Measurements from ENCODE around the gene SAMD5.

Gene SAMD5

DNA sequence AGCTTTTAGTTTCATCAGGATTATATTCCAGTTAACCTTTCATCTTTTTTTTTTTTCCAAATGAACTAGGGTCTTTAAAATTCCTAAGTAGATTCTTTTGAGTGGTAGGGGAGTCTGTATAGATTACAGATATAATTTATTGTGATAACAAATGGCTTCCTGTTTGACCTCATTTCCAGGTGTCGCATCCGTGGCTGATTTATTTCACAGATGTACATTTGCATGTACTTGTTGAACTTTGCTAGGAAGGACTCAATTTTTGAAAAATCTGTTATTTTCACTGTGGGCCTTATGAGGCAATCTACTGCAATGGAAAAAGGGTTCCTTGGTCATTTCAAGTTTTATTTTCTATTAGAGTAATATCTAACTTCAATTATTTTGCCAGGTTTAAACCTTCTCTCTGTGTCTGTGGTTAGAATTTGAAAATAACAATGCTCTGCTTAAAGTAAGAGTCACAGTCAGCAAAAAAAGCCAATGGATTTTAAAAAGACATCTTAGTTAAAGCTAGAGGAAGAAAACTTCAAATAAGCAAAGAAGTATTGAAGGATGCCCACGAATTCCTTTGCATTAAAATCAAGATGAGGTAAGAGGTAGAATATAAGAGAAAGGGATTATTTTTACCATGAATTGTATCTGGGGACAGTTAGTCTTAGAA, 57.9 kb downstream of the SAMD5 start:
- no peak for DNase-seq (ENCODE audit: low read depth in 2 of 3, low spot score in 2 of 3)

DNA sequence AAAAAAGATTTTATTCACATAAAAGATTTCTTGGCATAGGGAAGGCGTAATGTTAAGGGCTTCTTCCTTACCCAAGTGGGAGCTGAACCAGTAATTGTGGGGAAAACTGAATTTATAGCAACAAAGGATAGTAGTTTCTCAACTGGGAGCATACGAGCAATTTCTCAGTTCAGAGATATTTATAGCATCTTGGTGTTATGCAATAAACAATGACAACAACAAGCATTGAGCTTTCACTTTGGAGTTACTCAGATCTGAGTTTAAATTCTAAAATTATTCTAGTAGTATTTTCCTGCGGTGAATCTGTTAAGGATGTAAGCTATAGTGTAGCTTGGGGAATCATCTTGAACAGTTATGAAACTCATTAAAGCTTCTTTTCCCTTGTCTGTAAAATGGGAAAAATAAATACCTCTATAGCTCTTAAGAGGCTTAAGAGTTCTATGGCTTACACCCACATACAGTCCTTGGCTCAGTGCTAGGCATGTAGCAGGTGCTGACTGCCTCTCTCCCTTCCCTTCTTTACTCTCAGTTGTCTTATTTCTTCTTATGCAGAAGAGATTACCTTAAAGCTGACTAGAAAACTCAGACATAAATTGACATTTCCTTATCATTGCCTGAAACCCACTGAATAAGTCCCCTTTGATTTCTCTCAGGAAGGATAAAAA, 58.8 kb downstream of the SAMD5 start:
- no peak for DNase-seq (ENCODE audit: low read depth in 2 of 3, low spot score in 2 of 3)

DNA sequence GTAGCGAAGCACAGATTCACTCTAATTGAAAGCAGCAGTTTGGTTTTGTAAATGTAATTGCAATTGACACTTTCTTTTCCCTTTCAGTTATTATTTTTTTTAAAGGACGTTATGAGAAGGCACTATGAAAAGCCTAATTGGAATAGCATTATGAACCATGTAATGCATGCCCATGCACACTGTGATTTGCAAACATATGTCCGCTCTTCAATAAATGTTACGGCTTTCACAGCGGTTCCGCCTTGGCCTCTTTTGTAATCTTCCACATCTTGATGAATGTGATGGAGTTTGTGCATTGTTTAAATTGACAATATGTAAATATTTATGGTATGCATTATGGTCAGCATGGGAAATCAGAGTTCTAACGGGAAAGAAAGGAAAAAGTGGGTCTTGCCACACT, 61.3 kb downstream of the SAMD5 start:
- no peak for DNase-seq (ENCODE audit: low read depth in 2 of 3, low spot score in 2 of 3)

DNA sequence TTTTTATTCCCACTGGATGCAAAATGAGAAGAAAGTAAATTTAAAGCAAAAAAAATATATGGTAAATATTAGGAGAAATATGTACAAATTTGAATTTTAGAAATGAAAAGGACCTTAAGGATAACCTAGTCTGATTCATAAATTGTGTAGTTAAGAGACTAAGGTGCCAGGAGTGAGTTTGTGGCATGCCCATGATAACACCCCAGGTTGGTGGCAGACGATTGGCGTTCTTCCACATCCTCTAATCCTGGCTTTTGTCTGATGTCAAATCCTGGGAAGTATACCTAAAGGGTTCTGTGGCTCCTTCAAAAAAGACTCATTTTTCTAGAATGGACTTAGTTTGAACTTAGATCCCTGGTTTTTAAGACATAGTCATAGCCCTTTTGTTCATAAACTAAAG, 62.2 kb downstream of the SAMD5 start:
- no peak for DNase-seq (ENCODE audit: low read depth in 2 of 3, low spot score in 2 of 3)

DNA sequence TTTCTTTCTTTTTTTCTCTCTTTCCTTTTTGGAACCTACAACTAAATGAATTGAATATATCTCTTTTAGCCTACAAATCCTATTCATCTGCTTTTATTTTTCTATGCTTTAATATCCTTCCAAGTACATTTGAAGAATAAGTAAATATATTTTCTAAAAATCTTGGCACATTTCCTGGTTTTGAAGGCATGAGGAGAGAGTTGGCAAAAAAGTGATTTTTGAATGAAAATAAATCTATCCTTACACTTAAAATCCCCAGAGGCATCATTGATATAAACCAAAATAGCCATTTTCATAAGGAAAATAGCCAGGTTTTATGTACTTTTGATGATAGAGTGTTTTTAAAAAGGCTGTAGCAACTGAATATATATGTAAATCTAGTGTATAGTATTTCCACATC, 69.0 kb downstream of the SAMD5 start:
- no peak for DNase-seq (ENCODE audit: low read depth in 2 of 3, low spot score in 2 of 3)

DNA sequence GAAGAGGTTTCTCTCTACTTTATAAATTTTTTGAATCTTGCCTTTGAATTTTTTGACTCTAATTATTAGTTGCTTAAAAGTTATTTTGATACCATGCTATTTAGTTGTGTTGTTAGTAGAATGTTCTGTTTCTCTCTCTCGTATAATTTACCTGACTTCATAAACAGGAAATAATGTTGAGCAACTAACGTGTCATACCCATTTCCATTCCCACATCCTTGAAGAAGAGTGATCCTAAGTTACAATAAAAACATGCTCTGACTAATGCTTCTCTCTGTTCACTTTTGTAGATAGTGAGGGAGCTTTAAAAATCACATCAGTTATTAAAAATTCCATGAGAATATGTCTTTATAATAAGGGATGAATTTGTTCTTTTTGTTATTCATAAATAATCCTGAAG, 69.7 kb downstream of the SAMD5 start:
- no peak for DNase-seq (ENCODE audit: low read depth in 2 of 3, low spot score in 2 of 3)

DNA sequence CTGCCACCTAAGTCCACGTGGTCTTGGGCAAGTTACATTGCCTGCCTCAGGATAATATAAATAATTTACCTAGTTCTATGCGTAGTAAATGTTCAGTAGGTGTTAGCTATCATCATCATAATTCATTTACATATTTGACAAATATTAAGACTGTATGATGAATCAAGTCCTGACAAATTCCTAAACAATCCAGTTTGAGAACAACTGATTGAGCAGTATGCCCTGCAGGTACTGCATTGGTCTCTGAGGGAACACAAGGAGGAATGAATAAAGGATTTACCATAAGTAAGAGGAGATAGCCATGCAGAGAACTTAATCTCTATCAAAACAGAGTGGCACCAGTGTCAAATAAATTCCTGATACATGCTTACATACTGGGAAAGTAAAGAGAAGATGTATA, 70.4 kb downstream of the SAMD5 start:
- DNase-seq (ENCODE audit: low read depth in 2 of 3, low spot score in 2 of 3) = no peak

DNA sequence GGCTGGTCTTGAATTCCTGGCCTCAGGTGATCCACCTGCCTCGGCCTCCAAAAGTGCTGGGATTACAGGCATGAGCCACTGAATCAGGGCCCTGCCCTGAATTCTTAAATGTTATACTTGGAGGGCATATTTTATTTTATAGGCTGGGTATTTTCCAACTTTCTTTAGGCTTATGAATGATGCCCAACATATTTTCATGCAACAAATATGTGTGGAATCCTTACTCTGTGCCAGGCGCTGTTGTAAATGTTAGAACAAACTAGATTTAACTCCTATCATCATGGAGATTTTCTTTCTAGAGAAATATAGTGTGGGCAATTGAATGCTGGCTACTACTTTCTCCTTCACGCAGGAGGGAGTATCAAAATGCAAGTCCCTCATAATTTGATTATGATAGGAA, 71.2 kb downstream of the SAMD5 start:
- no peak for DNase-seq (ENCODE audit: low read depth in 2 of 3, low spot score in 2 of 3)

DNA sequence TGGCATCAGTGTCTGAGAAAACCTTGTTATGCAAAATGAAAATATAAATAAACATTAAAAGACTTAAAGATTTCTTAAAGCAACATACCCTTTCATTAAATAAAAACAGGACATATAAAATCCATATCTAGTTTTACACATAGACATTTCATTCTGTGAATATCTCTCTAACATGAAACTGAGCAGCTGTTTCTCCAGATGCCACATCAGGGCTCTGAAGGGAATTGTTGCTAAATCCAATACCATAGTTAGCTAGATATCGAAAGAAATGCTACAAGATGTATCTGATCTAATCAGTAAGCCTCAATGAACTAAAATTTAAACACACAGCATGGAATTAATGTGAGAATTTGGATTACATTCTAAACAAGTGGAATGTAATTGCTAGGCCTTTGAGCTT, 74.5 kb downstream of the SAMD5 start:
- DNase-seq (ENCODE audit: low read depth in 2 of 3, low spot score in 2 of 3) = no peak

DNA sequence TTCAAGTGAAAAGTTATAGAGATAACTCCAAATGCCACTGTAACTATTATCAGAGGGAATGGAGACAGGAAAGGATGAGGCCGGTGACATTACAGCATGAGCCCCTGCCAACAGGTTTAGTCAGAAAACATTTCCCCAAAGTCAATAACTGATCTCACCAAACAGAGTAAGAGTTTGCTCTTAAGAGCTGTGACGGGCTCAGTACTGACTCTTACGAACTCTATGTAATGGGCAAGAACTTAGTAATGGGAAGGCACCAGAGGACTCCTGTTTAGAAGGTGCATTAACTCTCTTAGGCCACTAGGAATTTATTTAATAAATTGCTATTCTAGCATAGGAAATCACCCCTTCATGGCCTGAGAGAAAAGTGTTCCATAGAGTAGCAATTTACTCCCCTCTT, 76.8 kb downstream of the SAMD5 start:
- no peak for DNase-seq (ENCODE audit: low read depth in 2 of 3, low spot score in 2 of 3)

DNA sequence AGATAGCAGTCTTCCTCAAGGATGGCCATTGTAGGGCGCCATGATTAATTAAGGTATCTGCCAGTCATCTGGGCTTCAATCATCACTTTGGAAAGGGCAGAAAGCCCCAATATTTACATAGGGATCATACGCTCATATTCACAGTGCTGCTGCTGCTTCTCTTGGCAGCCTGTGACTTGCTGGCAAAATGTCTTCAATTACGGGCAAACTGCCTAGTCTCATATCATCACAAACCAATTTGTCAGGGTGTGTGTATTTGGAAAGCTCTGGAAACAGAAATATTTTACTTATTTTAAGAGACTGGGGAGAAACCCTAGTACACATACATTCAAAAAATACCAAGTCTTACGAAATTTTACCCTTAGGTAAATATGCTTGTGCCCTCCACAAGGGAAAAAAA, 77.6 kb downstream of the SAMD5 start:
- no peak for DNase-seq (ENCODE audit: low read depth in 2 of 3, low spot score in 2 of 3)

DNA sequence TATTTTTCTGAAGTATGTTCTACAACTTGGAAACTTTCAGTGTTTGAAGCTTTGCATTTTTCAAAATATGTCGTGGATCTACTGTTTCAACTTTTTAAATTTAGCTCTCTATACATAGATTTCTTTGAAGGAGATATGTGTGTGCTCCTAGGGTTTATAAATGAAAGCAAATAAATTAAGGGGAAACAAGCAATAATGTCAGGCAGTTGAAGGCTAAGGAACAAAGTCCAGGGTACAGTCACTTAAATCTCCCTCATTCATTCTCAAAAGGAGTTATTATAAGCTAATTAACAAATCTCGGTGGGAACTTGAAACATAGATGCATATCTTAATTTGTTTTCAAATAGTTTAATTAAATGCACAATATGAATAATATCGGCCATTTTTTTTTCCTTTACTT, 79.4 kb downstream of the SAMD5 start:
- DNase-seq (ENCODE audit: low read depth in 2 of 3, low spot score in 2 of 3) = no peak

DNA sequence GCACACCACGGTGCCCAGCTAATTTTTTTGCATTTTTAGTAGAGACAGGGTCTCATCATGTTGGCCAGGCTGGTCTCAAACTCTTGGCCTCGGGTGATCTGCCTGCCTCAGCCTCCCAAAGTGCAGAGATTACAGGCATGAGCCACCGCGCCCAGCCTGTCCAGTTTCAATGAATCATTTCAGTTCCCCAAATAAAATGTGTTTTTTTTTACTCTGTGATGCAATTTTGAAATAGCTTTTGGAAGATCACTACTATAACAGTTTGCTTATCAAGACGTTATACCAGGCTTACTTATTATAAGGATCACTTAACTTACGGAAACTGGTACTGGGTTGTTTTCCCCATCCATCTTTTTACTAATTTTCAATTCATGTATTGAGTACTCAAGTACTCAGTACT, 80.0 kb downstream of the SAMD5 start:
- no peak for DNase-seq (ENCODE audit: low read depth in 2 of 3, low spot score in 2 of 3)

DNA sequence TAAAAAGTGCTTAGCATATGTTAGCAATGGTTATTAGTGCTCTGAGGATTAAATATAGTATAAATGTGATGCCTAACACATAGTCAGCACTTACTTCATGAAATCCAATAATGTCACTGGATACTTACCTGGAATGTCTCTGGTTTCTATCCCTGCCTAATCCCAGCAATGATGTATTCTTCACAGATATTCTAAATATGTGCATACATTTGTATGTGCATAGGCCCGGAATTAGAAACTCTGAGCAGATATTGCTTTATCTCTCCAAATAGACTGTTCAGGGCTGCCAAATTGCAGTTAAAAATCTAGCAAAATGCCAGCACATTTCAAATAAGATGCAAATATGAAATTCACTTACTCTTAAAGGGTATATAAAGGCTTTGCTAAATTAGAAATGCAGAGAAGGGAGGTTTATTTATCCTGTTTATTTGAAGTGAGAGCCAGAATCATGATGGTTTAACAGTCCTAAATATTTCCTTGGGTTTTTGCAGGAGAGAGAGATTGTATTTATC, 81.3 kb downstream of the SAMD5 start:
- no peak for DNase-seq (ENCODE audit: low read depth in 2 of 3, low spot score in 2 of 3)

DNA sequence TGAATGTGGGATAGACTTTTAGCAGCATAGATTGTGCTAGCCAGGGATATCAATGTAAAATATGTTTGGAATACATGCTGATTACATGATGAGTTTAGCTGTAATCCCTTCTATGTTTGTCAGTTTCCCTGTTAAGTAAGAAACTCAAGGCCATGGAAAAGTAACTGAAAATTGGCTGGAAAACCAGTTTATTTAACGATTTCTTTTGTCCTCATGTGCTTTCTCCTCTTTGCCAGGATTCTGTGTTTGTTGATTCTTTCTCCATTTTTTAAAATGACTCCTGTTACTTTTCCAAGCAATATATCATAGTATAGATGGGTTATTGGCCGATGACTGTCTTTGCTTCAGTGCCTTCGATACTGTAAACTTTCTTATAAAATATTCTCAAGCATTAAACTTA, 87.5 kb downstream of the SAMD5 start:
- no peak for DNase-seq (ENCODE audit: low read depth in 2 of 3, low spot score in 2 of 3)

DNA sequence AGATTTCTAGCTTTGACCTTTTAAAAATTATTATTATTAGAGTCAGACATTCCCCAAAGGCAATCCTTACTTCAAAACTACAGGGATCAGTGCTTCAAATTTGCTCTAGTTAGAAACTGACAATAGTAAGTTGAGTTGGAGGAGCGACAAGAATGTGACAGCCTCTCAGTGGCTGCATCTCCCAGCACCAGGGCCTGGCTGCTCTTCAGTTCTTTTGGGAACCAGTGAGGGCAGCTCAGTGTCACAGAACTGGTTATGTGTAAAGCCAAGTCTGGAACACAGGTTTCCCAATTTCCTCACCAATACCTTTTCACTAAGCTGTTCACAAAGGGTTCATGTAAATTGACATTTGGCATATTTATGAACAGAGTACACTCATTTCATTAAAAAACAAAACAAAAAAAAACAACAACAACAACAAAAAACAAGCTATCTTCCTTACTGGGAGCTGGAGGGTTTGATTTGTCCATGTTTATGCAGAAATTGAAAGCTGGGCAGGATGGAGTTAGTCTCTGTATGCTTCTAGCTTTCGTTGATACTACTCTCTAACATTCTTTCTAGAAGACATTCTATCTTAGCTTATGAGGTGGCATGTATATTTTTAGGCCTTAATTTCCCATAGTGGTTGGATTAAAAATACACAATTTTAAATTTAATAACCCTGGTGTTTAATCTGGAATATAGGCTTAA, 95.0 kb downstream of the SAMD5 start:
- no peak for DNase-seq (ENCODE audit: low read depth in 2 of 3, low spot score in 2 of 3)

DNA sequence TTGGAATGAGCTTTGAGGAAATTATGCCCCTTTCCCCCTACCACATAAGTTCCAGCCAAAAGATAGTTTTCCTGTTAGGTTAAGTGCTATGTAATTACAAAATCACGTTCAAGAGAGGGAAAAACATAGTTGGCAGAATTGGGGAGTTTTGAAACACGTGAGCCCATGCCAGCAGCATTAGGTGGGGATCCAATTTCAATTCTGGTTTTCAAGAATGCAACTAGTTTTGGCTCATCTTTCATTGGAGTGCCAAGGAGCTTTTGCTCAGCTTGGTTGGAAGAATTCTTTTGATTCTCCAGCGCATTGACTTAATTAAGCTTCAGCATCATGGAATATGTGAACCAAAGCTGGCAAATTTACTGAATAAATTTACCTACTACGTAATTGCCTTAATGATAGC, 95.9 kb downstream of the SAMD5 start:
- DNase-seq (ENCODE audit: low read depth in 2 of 3, low spot score in 2 of 3) = no peak

DNA sequence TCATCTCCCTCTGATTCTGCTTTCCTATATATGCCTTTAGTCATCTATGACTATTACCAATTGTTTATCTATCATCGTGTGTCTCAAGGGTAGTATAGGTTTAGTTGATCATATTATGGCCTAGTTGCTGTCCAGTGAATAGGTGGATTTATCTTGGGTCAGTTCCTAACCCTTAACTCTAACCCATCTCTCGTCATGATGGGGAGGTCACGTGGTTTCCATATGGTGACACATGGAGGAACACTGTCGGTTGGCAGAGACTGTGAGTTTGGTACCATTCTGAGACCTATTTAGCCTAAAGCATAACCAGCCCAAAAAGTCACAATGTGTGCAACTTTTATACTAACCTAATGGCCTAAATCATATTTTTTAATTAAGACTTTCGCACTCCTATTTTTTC, 103.5 kb downstream of the SAMD5 start:
- DNase-seq (ENCODE audit: low read depth in 2 of 3, low spot score in 2 of 3) = no peak

DNA sequence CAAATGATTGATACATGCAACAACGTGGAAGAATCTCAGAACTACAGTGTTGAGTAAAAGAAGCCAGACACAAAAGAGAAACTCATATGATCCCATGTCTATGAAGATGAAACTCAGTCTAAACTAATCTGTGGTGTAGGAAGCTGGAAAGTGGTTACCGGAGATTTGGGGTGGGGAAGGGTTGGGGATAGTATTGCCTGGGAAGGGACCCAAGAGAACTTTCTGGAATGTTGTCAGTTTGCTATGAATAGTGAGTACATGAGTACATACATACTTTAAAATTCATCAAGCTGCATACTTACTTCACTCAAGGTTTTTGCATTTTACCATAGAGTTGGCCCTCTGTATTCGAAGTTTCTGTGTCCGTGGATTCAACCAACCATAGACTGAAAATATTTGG, 106.0 kb downstream of the SAMD5 start:
- DNase-seq (ENCODE audit: low read depth in 2 of 3, low spot score in 2 of 3) = no peak

DNA sequence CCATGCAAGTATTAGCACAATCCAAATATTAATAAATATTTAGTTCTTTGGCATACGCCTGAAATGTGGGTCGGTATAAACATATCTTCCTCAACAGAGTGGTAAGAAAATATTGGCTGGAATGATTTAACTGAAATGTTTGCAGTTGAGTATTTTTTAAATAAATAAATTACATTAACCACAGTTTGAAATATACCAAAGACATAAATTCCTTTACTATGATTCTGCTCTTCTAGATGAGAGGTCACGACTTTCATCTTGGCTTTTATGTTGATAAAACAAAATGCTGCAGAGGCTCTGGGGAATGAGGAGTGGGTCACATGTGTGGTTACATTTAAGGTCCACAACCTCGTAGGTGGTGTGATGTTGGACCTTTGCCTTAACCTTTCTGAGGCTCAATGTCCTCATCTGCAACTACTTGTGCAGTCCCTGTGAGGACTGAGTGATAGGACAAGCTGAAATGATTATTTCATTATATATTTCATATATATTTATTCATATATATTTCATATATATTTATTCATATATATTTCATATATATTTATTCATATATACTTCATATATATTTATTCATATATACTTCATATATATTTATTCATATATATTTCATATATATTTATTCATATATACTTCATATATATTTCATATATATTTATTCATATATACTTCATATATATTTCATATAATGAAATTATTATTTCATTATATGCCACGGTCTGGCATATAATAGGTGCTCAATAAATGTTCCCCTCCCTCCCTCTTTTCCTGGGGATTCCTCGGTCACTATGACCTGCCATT, 107.4 kb downstream of the SAMD5 start:
- DNase-seq (ENCODE audit: low read depth in 2 of 3, low spot score in 2 of 3) = no peak

DNA sequence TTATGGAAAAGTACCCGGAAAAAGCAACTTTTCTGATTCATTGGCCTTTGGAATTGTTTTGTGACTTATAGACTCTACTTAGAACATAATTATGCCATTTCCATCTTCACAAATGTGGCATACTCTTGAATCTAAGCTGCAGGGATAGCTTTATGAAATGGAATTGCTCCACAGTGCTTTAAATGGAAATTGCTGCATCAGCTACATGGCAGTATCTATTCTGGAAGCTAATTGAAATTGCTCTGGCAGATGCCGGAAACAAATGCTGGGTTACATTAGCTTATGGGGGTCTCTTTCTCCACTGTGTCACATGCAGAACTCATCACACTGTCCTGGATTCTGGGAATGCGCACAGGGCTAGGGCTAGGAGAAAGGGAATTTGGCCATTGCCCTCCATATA, 108.9 kb downstream of the SAMD5 start:
- DNase-seq (ENCODE audit: low read depth in 2 of 3, low spot score in 2 of 3) = no peak

DNA sequence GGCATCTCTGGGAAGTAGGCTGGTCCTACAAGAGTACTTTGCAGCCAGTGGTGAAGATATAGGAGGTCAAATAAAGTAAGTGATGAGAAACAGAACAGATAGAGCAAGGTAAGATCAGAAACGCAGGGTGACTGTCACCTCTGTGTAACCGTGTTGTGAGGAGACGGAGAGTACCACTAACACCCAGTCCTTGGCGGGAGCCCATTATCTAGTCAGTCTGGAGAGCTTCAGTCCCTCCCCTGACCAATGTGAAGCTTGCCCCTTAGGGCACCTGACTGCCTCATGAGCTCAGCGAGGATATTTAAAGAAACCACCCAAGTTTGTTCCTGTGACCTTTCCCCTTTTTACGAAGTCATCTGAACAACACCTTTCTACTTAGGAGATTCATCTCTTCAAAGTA, 110.0 kb downstream of the SAMD5 start:
- DNase-seq (ENCODE audit: low read depth in 2 of 3, low spot score in 2 of 3) = no peak
